SK-N-SH (cell line): ENCODE data around the gene GALNT5. TPM values are rescaled to one million over a fixed set of nuclear protein-coding genes. Genes with fewer than 3 reads are reported as not detected.

Experiments
- CTCF ChIA-PET: fragments of 300-600, 350-600 bp; formaldehyde crosslinking; extraction: SDS; loops from one replicate; lab custom pipeline; 2021; lab: Yijun Ruan, JAX
- POLR2A ChIA-PET: fragments of 350-600 bp; sonication (Branson Sonifier 250); formaldehyde crosslinking; extraction: SDS; loops from one replicate; lab custom pipeline; 2020; ENCODE audit warnings: antibody characterized with exemption, inconsistent platforms; lab: Yijun Ruan, JAX
- DNase-seq: peaks from one replicate; pipeline ENCODE4 v3.0.0; 2012
- H2AFZ ChIP-seq: fragments of 200-600 bp; sonication (generic); 2 replicates; pipeline ENCODE4 v1.8.1; 2016; ENCODE audit warnings: antibody characterized with exemption, mild to moderate bottlenecking, low read depth
- H3F3A ChIP-seq: fragments of 200-600 bp; sonication (generic); replicated peaks from 2 replicates; pipeline ENCODE3; 2016; ENCODE audit warnings: antibody characterized with exemption, mild to moderate bottlenecking; ENCODE audit not compliant: insufficient read depth
- H3K27ac ChIP-seq, 2 experiments: fragments of 200-500 bp in 1 of 2; fragments of 200-600 bp in 1 of 2; sonication (Bioruptor generic) in 1 of 2; sonication (generic), shearing (Covaris generic) in 1 of 2; 2 replicates each; pipeline versions ENCODE4 v1.5.1 to v1.6.1; 2014 to 2016; ENCODE audit warnings: low read depth in 2 of 2, inconsistent platforms in 1 of 2, low read length in 1 of 2, mild to moderate bottlenecking in 1 of 2, mixed read lengths in 1 of 2
- H3K27me3 ChIP-seq: fragments of 200-600 bp; sonication (generic), shearing (Covaris generic); 2 replicates; pipeline ENCODE4 v1.6.1; 2016; ENCODE audit warnings: mixed run types; ENCODE audit not compliant: insufficient read depth
- H3K36me3 ChIP-seq, 2 experiments: fragments of 200-500 bp in 1 of 2; fragments of 200-600 bp in 1 of 2; sonication (Bioruptor generic) in 1 of 2; sonication (generic) in 1 of 2; replicated peaks in 1 of 2; 2 replicates each; pipeline versions ENCODE3 to v1.5.1; 2014 to 2016; ENCODE audit warnings: low read length in 1 of 2, mild to moderate bottlenecking in 1 of 2; ENCODE audit not compliant: insufficient read depth in 2 of 2, control insufficient read depth in 1 of 2
- H3K4me1 ChIP-seq, 2 experiments: fragments of 200-500 bp in 1 of 2; fragments of 200-600 bp in 1 of 2; sonication (Bioruptor generic) in 1 of 2; sonication (generic), shearing (Covaris generic) in 1 of 2; 2 replicates each; pipeline versions ENCODE4 v1.5.1 to v1.6.1; 2014 to 2016; ENCODE audit warnings: low read depth in 1 of 2, low read length in 1 of 2, mixed run types in 1 of 2; ENCODE audit not compliant: insufficient read depth in 2 of 2, control insufficient read depth in 1 of 2
- H3K4me2 ChIP-seq: fragments of 200-600 bp; sonication (generic), shearing (Covaris generic); 2 replicates; pipeline ENCODE4 v1.6.1; 2017; ENCODE audit warnings: mixed run types
- H3K4me3 ChIP-seq, 2 experiments: fragments of 200-500 bp in 1 of 2; fragments of 200-600 bp in 1 of 2; sonication (Bioruptor generic) in 1 of 2; sonication (generic), shearing (Covaris generic) in 1 of 2; 2 replicates each; pipeline versions ENCODE4 v1.5.1 to v1.8.1; 2014 to 2016; ENCODE audit warnings: low read depth in 2 of 2, inconsistent platforms in 1 of 2, low read length in 1 of 2, mild to moderate bottlenecking in 1 of 2, mixed read lengths in 1 of 2, moderate library complexity in 1 of 2
- H3K79me2 ChIP-seq: fragments of 200-600 bp; sonication (generic); 2 replicates; pipeline ENCODE4 v1.8.1; 2017; ENCODE audit warnings: mild to moderate bottlenecking; ENCODE audit not compliant: insufficient read depth
- H3K9ac ChIP-seq: fragments of 200-600 bp; sonication (generic); 2 replicates; pipeline ENCODE4 v1.6.1; 2017; ENCODE audit warnings: mixed run types
- H3K9me2 ChIP-seq: fragments of 200-600 bp; sonication (generic); 2 replicates; pipeline ENCODE4 v1.6.1; 2017; ENCODE audit warnings: mixed run types
- H3K9me3 ChIP-seq: fragments of 200-600 bp; sonication (generic); 2 replicates; pipeline ENCODE4 v1.6.1; 2017; ENCODE audit warnings: mixed run types, mild to moderate bottlenecking, moderate library complexity
- H4K20me1 ChIP-seq: fragments of 200-600 bp; sonication (generic); 2 replicates; pipeline ENCODE4 v1.6.1; 2017; ENCODE audit warnings: mild to moderate bottlenecking, mixed run types; ENCODE audit not compliant: insufficient read depth
- CHD2 ChIP-seq: fragments of 150-350 bp; IDR thresholded peaks from 2 replicates; pipeline ENCODE4 v1.6.1; 2018; ENCODE audit warnings: low read length; ENCODE audit not compliant: partially characterized antibody
- CTCF ChIP-seq: fragments of 200-600 bp; sonication (generic); IDR thresholded peaks from 2 replicates; pipeline ENCODE4 v1.6.1; 2017; ENCODE audit warnings: antibody characterized with exemption, mild to moderate bottlenecking, moderate library complexity
- EP300 ChIP-seq, 2 experiments: IDR thresholded peaks; 2 replicates each; pipeline versions ENCODE4 v1.4.0 to v1.6.1; 2012; ENCODE audit warnings: borderline replicate concordance in 1 of 2, low read depth in 1 of 2, low read length in 1 of 2
- EZH2phosphoT487 ChIP-seq: fragments of 200-600 bp; sonication (generic); IDR thresholded peaks from 2 replicates; pipeline ENCODE4 v1.6.1; 2017; ENCODE audit warnings: low read depth, mixed run types, mild to moderate bottlenecking, antibody characterized with exemption, moderate library complexity, borderline replicate concordance
- FOXM1 ChIP-seq: IDR thresholded peaks from 2 replicates; pipeline ENCODE4 v1.4.0; 2012; ENCODE audit warnings: low read depth, mild to moderate bottlenecking
- GATA2 ChIP-seq: sonication (generic); formaldehyde crosslinking; IDR thresholded peaks from 2 replicates; pipeline ENCODE4 v1.5.0; 2020; ENCODE audit warnings: mild to moderate bottlenecking, missing genetic modification reagents
- IRF3 ChIP-seq: fragments of 150-350 bp; IDR thresholded peaks from 2 replicates; pipeline ENCODE4 v1.6.1; 2016; ENCODE audit warnings: mild to moderate bottlenecking, low read depth, low read length
- MAX ChIP-seq: IDR thresholded peaks from 2 replicates; pipeline ENCODE4 v1.4.0; 2012; ENCODE audit warnings: low read depth
- MEF2A ChIP-seq: IDR thresholded peaks from 2 replicates; pipeline ENCODE4 v1.4.0; 2012; ENCODE audit warnings: low read depth, borderline replicate concordance
- MXI1 ChIP-seq: IDR thresholded peaks from 2 replicates; pipeline ENCODE4 v1.6.1; 2012; ENCODE audit warnings: mild to moderate bottlenecking, low read depth, low read length, improper control_type of control experiment
- NFIC ChIP-seq: IDR thresholded peaks from 2 replicates; pipeline ENCODE4 v1.4.0; 2012; ENCODE audit warnings: borderline replicate concordance
- NRF1 ChIP-seq: IDR thresholded peaks from 2 replicates; pipeline ENCODE4 v1.6.1; 2012; ENCODE audit warnings: low read depth, mild to moderate bottlenecking, low read length
- PBX3 ChIP-seq: IDR thresholded peaks from 2 replicates; pipeline ENCODE4; 2012
- POLR2AphosphoS5 ChIP-seq: IDR thresholded peaks from 2 replicates; pipeline ENCODE4 v1.6.1; 2012; ENCODE audit warnings: low read depth, low read length
- RFX5 ChIP-seq: IDR thresholded peaks from 2 replicates; pipeline ENCODE4 v1.6.1; 2012; ENCODE audit warnings: mild to moderate bottlenecking, improper control_type of control experiment, low read length
- SIN3A ChIP-seq: IDR thresholded peaks from 2 replicates; pipeline ENCODE4 v1.6.1; 2012; ENCODE audit warnings: low read depth, mild to moderate bottlenecking, low read length, moderate library complexity, borderline replicate concordance
- SMC3 ChIP-seq: IDR thresholded peaks from 2 replicates; pipeline ENCODE4 v1.6.1; 2012; ENCODE audit warnings: low read depth, low read length, improper control_type of control experiment
- TAF1 ChIP-seq: IDR thresholded peaks from 2 replicates; pipeline ENCODE4 v1.6.1; 2012; ENCODE audit warnings: low read depth, mild to moderate bottlenecking, low read length, moderate library complexity, borderline replicate concordance
- TCF12 ChIP-seq: IDR thresholded peaks from 2 replicates; pipeline ENCODE4 v1.4.0; 2012
- USF1 ChIP-seq: IDR thresholded peaks from 2 replicates; pipeline ENCODE4 v1.4.0; 2012; ENCODE audit warnings: low read depth, borderline replicate concordance
- YY1 ChIP-seq: IDR thresholded peaks from 2 replicates; pipeline ENCODE4 v1.4.0; 2012; ENCODE audit warnings: low read depth, mild to moderate bottlenecking
- ZBTB33 ChIP-seq: IDR thresholded peaks from 2 replicates; pipeline ENCODE4 v1.4.0; 2012; ENCODE audit warnings: low read depth, borderline replicate concordance
- WGBS: methylation state at CpG from one replicate; pipeline ENCODE4 v1.1.6; 2017; ENCODE audit warnings: low lambda C conversion rate; 5-methylcytosine and 5-hydroxymethylcytosine counted together
- polyA plus RNA-seq, 3 experiments: library from polyadenylated mRNA; depleted of rRNA; stranded (reverse); fragments of >200 nt; gene quantifications; 2 replicates each; pipeline ENCODE4 v1.2.3, GENCODE V29; 2012

Gene GALNT5
- polyA plus RNA-seq, 1 of the 3 experiments (the other 2 are of a cell fraction): 10.4 TPM

GRCh38 chr2:157283468-157283867 lies 26.0 kb downstream of the GALNT5 start:
- TF ChIP-seq FOXM1 (no peak), EP300 (IDR thresholded peaks at IDR 0.05; ENCODE audit: borderline replicate concordance in 1 of 2, low read depth in 1 of 2, low read length in 1 of 2) (no peak), MXI1 (no peak), IRF3 (no peak), CHD2 (no peak), EZH2phosphoT487 (no peak), TAF1 (no peak), TCF12 (no peak), CTCF (no peak), YY1 (no peak), POLR2AphosphoS5 (no peak), NRF1 (no peak)
- Histone ChIP-seq H3K4me2 (no peak overlapping the region), H4K20me1 (no peaks in the 10 kb centered on the region), H3K9ac (no peak overlapping the region), H3K4me1 (no peaks in the 10 kb centered on the region), H3K79me2 (no peaks in the 10 kb centered on the region; the same call in 1 of the 2 replicates), H3K9me2 (no peaks in the 10 kb centered on the region), H3K27ac (no peak overlapping the region), H3K4me3 (no peak overlapping the region), H3F3A (no peaks in the 10 kb centered on the region), H2AFZ (no peak overlapping the region), H3K36me3 (peaks cover 0 to 3% of the 10 kb centered on the region in 2 experiments), H3K9me3 (no peaks in the 10 kb centered on the region), H3K27me3 (no peaks in the 10 kb centered on the region)
- 36% methylated on average over 2 of the region's 2 CpGs for WGBS
- DNase-seq: no peak
- POLR2A ChIA-PET: no interaction called here
- CTCF ChIA-PET: no interaction called here

GRCh38 chr2:157287160-157287559 lies 29.7 kb downstream of the GALNT5 start:
- CTCF ChIA-PET: interaction anchor here (1.7 kb wide), 1 partner anchor 15 kb away, joined by 11 read pairs; no protein-coding TSS in a partner anchor
- H2AFZ ChIP-seq: no peak overlapping the region
- H3K4me3 ChIP-seq: no peak overlapping the region
- no peak overlapping the region for H3K9ac ChIP-seq
- H3K27ac ChIP-seq: no peak overlapping the region
- H3K27me3 ChIP-seq: no peaks in the 10 kb centered on the region
- no peak for DNase-seq
- no peaks in the 10 kb centered on the region for H3K9me2 ChIP-seq
- no peaks in the 10 kb centered on the region for H3K4me1 ChIP-seq
- H4K20me1 ChIP-seq: no peaks in the 10 kb centered on the region
- peaks cover 0 to 3% of the 10 kb centered on the region in 2 experiments for H3K36me3 ChIP-seq
- POLR2A ChIA-PET: no interaction called here
- H3K79me2 ChIP-seq: no peaks in the 10 kb centered on the region
- no peaks in the 10 kb centered on the region for H3F3A ChIP-seq
- H3K9me3 ChIP-seq: no peaks in the 10 kb centered on the region
- WGBS: 19% methylated on average over 1 of the region's 1 CpG
- H3K4me2 ChIP-seq: no peak overlapping the region
- TF ChIP-seq USF1 (no peak), MEF2A (no peak), SMC3 (no peak), PBX3 (no peak), TAF1 (no peak), SIN3A (no peak), MAX (no peak), GATA2 (CRISPR knock-in tag) (no peak), CHD2 (no peak), NFIC (no peak), RFX5 (no peak), ZBTB33 (no peak)
